HG03095 (cell line): ENCODE measurements around the gene POLR3A.
"Not testable (repeated sequence)": the region's sequence is repeated elsewhere in the genome, so short reads cannot be mapped to it uniquely, and the experiment has no call there.

Experiments used
- ATAC-seq: cut with Tn5 transposase; IDR thresholded peaks from one replicate; pipeline ENCODE4 v1.9.1; 2021; ENCODE audit warnings: moderate library complexity; ENCODE audit not compliant: unreplicated experiment

Gene POLR3A

GRCh38 chr10:78025685-78026364, 3.5 kb downstream of the POLR3A start:
- no peak for ATAC-seq

DNA sequence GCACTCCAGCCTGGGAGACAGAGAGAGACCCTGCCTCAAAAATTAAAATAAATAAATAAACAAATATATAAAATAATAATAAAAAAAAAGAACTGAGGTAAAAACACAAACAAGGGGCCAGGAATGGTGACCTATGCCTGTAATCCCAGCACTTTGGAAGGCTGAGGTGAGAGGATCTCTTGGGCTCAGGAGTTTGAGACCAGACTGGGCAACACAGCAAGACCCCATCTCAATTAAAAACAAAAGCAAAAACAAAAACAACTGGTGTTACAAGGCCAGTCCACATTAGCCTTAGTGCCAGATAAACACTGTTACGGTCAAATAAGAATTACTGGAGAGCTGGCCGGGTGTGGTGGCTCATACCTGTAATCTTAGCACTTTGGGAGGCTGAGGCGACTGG, 5.6 kb downstream of the POLR3A start:
- ATAC-seq, result no peak

DNA sequence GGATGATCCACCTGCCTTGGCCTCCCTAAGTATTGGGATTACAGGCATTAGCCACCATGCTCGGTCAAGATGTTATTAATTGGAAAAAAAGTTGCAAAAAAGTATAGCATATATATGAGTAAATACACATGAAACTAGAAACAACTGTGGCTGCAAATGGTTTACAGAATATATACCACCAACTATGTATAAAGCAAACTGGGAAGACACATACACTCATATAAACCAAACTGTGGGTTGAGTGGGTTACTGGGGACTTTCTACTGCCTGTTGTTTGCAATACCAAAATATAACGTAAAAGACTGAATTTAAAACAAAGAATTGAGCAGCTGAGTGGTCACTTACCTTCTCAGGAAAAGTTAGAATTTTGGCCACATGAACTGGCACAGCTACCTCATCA, 8.1 kb downstream of the POLR3A start:
- ATAC-seq, result no peak

DNA sequence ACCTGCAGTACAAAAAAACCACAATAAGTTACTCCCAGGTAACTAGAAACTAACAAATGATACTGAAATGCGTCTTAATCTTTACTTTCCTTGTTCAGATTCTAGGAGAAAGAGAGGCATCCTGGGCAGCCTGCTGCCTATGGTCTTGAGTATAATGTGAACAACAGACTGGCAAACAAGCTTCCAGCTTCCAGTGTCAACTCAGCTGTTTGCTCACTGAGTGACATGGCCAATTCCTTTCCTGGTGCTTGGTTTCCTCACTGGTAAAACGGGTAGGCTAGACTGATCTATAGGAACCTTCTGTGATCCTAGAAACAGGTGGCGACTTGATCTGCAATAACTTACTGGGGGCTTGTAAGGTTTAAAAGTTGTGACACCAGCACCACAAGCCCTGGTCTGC, 10.1 kb downstream of the POLR3A start:
- ATAC-seq, result no peak

DNA sequence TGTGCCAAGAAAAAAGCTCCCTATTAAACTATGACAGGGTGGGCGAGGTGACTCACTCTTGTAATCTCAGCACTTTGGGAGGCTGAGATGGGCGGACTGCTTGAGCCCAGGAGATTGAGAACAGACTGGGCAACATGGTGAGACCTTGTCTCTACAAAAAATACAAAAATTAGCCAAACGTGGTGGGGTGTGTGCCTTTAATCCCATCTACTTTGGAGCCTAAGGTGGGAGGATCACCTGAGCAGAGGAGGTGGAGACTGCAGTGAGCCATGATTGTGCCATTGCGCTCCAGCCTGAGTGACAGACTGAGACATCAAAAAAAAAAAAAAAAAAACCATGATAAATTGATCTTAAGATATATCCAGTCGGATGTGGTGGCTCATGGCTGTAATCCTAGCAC, 11.5 kb downstream of the POLR3A start:
- no peak for ATAC-seq

DNA sequence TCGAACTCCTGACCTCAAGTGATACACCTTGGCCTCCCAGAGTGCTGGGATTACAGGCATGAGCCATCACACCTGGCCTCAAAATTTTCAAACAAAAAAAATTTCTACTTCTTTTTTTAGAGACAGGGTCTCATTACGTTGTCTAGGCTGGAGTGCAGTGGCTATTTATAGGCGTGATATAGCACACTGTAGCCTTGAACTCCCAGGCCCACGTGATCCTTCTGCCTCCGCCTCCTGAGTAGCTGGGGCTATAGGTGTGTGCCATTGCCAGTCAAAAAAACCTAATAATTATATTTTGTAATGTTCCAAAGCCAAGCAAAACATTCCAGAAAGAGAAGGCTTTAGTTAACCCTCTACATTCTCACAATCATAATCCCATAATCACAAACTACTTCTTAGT, 13.8 kb downstream of the POLR3A start:
- no peak for ATAC-seq

GRCh38 chr10:78013564-78013963, 15.8 kb downstream of the POLR3A start:
- ATAC-seq, result no peak

DNA sequence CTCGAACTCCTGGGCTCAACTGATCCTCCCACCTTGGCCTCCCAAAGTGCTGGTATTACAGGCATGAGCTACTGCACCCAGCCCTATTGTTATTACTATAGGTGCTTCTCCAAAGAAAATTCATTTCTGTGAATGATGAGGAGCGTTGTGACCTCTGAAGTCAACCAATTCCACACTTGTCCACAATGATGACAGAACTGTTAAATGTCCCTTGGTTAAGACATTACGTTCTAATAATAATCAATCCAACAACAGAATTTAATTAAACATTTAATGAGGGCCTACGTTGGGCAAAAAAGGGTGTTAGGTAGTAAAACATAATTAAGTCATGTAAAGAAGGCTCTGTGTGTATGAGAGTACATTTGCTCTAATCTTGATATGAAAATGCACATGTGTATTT, 18.2 kb downstream of the POLR3A start:
- ATAC-seq, result no peak

- ATAC-seq, result no peak
Observed at GRCh38 chr10:78010278-78010677, 19.0 kb downstream of the POLR3A start.

- ATAC-seq, result no peak
Observed at GRCh38 chr10:78009662-78010061, 19.7 kb downstream of the POLR3A start.

- ATAC-seq, result no peak
Observed at GRCh38 chr10:78007172-78007571, 22.1 kb downstream of the POLR3A start.

DNA sequence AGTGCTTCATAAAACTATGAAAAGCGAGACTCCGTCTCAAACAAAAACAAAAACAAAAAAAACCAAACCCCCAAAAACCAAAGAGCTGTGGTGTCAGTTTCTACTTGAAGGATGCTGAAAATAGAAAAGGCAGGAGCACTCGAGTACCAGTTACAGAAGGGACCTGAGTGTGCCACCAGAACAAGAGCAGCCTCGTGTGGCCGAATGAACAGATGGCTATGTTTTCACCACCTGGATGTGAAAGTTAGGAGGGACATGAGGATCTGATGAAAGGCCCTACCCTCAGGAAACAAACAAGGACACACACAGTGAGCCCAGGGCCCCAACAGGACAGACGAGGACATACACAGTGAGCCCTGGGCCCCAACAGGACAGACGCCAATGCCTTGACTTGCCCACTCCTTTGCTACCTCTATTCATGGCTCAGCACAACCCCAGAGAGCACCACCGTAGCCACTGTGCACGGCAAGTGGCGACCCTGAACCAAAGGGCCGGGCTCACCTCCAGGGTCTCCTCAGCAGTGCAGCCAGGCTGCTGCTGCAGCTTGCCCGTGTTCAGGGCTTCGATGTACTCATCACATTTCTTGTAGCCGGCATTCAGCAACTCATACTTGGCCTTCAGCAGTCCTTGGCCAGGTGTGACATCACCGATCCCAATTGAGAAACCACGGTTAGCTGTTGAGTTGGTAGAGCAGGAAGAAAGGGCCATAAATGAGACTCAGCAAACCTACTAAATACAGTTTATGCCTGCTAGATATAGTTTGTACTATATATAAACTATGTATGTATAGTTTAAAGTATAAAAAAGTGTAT, 24.9 kb downstream of the POLR3A start:
- ATAC-seq, result no peak

GRCh38 chr10:78002541-78003288, 26.6 kb downstream of the POLR3A start:
- no peak for ATAC-seq

GRCh38 chr10:78000956-78001472, 28.3 kb downstream of the POLR3A start:
- no peak for ATAC-seq

DNA sequence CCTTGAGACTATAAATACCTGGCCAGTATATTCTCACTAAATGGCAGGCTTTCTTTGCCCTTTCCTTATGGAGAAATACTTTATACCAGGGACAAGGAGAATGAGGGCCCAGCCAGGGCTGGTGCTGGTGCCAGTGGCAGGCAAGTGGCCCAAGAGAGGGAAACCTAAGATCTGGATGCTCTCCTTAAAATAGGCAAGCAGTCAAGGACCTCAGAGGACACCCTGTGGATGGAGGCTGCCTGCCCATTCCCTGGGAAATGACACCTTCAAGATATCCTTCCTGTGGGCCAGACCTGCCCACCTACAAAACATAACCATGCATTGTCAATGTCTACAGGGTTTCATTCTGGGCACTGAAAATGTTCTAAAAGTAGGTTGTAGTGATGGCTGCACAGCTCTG, 29.1 kb downstream of the POLR3A start:
- ATAC-seq, result no peak

DNA sequence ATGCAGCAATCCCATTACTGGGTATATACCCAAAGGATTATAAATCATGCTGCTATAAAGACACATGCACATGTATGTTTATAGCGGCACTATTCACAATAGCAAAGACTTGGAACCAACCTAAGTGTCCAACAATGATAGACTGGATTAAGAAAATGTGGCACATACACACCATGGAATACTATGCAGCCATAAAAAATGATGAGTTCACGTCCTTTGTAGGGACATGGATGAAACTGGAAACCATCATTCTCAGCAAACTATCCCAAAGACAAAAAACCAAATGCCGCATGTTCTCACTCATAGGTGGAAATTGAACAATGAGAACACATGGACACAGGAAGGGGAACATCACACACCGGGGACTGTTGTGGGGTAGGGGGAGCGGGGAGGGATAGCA, 30.5 kb downstream of the POLR3A start:
- not testable (repeated sequence) for ATAC-seq

DNA sequence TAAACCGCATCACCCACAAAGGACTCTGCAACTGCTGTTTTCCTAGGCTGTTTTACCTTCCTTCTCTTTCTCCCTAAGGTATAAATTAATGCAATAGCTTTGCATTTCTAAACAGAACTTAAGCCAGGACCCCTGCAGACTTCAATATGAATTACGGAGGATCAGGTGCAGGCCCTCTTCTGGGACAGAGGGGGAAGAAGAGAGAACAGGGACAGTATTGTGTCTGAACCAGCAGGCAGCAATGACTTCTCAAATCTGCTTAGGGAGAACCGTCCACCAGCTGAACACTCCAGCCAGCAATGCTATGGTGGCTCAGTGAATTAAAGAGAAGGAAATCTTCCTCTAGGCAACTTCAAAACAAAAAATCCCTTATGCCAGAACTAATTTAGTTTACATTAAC, 35.7 kb downstream of the POLR3A start:
- ATAC-seq, result no peak

DNA sequence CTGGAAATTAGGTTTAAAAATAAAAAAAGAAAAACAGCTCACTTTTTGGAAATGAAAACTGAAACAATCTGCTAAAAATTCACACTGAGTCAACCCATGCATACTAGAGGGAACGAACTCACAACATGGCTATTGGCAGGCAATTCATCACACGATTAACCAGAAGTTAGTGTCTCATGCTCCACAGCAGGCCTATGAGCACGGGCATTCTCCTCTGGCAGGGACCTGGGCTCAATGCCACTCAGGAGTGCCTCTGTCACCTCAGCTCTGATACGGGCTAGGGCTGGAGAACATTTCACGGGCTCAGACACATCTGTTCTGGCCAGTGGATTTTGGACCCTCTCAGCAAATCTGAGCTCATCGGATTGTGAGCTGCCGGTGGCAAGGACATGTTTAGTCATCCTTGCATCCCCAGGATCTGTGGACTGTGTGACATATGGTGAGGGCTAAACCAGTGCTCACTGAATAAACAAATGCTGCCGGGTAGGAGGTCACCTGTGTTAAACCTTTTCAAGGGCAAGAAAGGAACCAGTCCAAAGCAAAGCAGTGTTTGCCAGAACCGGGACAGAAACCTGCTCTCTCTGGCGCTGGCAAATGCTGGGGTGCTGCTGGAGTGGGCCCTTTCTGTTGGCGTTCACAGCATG, 40.1 kb downstream of the POLR3A start:
- ATAC-seq, result no peak

DNA sequence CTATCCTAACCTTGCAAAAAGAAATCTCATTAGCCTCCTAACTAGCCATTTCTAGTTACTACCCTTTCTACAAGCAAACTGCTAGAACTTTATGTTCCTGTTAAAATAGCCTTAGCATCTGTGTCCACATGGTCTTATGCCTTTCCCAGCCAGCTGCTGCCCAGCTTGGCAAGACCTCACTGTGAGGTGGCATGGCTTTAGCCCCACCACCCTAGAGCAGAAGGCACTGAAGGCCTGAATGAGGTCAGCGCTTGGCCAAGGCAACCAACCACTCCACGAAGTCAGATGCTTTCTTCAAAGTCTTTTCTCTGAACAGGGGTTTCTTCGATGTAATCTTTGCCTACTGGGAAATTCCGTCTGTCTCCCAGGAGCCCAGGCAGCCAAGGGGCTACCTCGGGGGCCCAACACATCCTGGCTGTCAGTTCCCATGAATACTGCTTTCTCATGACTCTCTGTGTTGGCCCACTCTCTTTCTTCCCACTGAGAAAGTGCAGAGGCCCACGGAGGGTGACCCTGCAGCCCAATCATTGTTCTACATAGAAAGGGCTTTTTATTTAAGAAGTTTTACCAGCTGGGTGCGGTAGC, 41.6 kb downstream of the POLR3A start:
- ATAC-seq, result no peak

GRCh38 chr10:77984986-77985385, 44.3 kb downstream of the POLR3A start:
- ATAC-seq, result no peak
